Liver (tissue), 9 donors: Measurements from ENCODE around the gene UNC79. TPM values are rescaled to one million over a fixed set of nuclear protein-coding genes. Genes with fewer than 3 reads are reported as not detected.
A peak's percentile ranks its signal among the peaks of the same experiment; 100 is the strongest.

Experiments used
- DNase-seq: peaks from one replicate; pipeline ENCODE4 v3.0.0-alpha.2; 2017; ENCODE audit warnings: low spot score
- H3K27ac ChIP-seq, 2 donors: one replicate each; pipeline ENCODE4 v1.7.0; 2013; ENCODE audit warnings: inconsistent platforms in 2 of 2, low read length in 2 of 2, control low read depth in 1 of 2, low read depth in 1 of 2, mild to moderate bottlenecking in 1 of 2
- H3K27me3 ChIP-seq, 4 donors: one replicate each; pipeline versions ENCODE4 v1.6.1 to v1.7.0; 2013; ENCODE audit warnings: low read length in 3 of 4, inconsistent platforms in 1 of 4, mild to moderate bottlenecking in 1 of 4, moderate library complexity in 1 of 4; ENCODE audit not compliant: control insufficient read depth in 4 of 4, insufficient read depth in 4 of 4
- H3K36me3 ChIP-seq, 4 donors: one replicate each; pipeline versions ENCODE4 v1.6.1 to v1.7.0; 2013; ENCODE audit warnings: low read length in 3 of 4, mild to moderate bottlenecking in 3 of 4, low read depth in 1 of 4, moderate library complexity in 1 of 4; ENCODE audit not compliant: control insufficient read depth in 4 of 4, insufficient read depth in 3 of 4
- H3K4me1 ChIP-seq, 4 donors: one replicate each; pipeline versions ENCODE4 v1.6.1 to v1.7.0; 2013; ENCODE audit warnings: low read length in 3 of 4, mild to moderate bottlenecking in 3 of 4, moderate library complexity in 1 of 4; ENCODE audit not compliant: control insufficient read depth in 4 of 4, insufficient read depth in 4 of 4
- H3K4me3 ChIP-seq, 3 donors: one replicate each; pipeline versions ENCODE4 v1.6.1 to v1.7.0; 2013; ENCODE audit warnings: low read length in 3 of 3, control low read depth in 1 of 3, low read depth in 1 of 3, mild to moderate bottlenecking in 1 of 3
- H3K9ac ChIP-seq, 2 donors: one replicate each; pipeline ENCODE4 v1.7.0; 2013; ENCODE audit warnings: low read length in 2 of 2, mild to moderate bottlenecking in 2 of 2, moderate library complexity in 2 of 2, control low read depth in 1 of 2, low read depth in 1 of 2
- H3K9me3 ChIP-seq, 4 donors: one replicate each; pipeline versions ENCODE4 v1.6.1 to v1.7.0; 2013; ENCODE audit warnings: low read length in 3 of 4; ENCODE audit not compliant: control insufficient read depth in 4 of 4
- HNF4G ChIP-seq: IDR thresholded peaks from 2 replicates; pipeline ENCODE4 v1.6.1; 2016; ENCODE audit warnings: antibody characterized with exemption
- JUND ChIP-seq, 2 donors: IDR thresholded peaks; 2 replicates each; pipeline ENCODE4 v1.6.1; 2016; ENCODE audit warnings: antibody characterized with exemption in 2 of 2
- NR2F2 ChIP-seq: IDR thresholded peaks from 2 replicates; pipeline ENCODE4 v1.6.1; 2016; ENCODE audit warnings: antibody characterized with exemption
- RAD21 ChIP-seq, 2 donors: IDR thresholded peaks; 2 replicates each; pipeline ENCODE4 v1.6.1; 2016; ENCODE audit warnings: antibody characterized with exemption in 2 of 2, mild to moderate bottlenecking in 2 of 2
- REST ChIP-seq: IDR thresholded peaks from 2 replicates; pipeline ENCODE4 v1.6.1; 2016; ENCODE audit warnings: antibody characterized with exemption, mild to moderate bottlenecking
- TAF1 ChIP-seq: conservative IDR thresholded peaks from 2 replicates; pipeline ENCODE4 v1.6.1; 2016; ENCODE audit warnings: antibody characterized with exemption, mild to moderate bottlenecking
- YY1 ChIP-seq: IDR thresholded peaks from 2 replicates; pipeline ENCODE4 v1.6.1; 2016; ENCODE audit warnings: antibody characterized with exemption, mild to moderate bottlenecking
- WGBS: extraction: QIAGEN DNeasy Blood & Tissue Kit; methylation state at CpG from one replicate; pipeline ENCODE4 v1.1.7; 2013; 5-methylcytosine and 5-hydroxymethylcytosine counted together
- polyA plus RNA-seq, 2 donors: library from polyadenylated mRNA; stranded (reverse) in 1 of 2; unstranded in 1 of 2; fragments of 200-250 nt in 1 of 2; fragments of >200 nt in 1 of 2; fragmentation: Nextera tagmentation in 1 of 2; extraction: Ambion mirVana in 1 of 2; gene quantifications; one replicate each; pipeline versions ENCODE4 v1.2.1 to v1.2.3, GENCODE V29; 2013 to 2015
- total RNA-seq, 2 donors: library from RNA; depleted of rRNA; stranded (reverse); fragments of >200 nt; gene quantifications; one replicate each; pipeline ENCODE4 v1.2.3, GENCODE V29; 2014
- TF ChIP-seq, protein P1 (sequence below): IDR thresholded peaks from 2 replicates; pipeline ENCODE4 v1.6.1; 2016; ENCODE audit warnings: antibody characterized with exemption
- TF ChIP-seq, protein P2 (sequence below): IDR thresholded peaks from 2 replicates; pipeline ENCODE4 v1.6.1; 2016; ENCODE audit warnings: antibody characterized with exemption
- TF ChIP-seq, protein P3 (sequence below): fragments of 150-350 bp; IDR thresholded peaks from 2 replicates; pipeline ENCODE4 v1.5.1; 2017; ENCODE audit warnings: improper control_type of control experiment, low read depth, low read length; ENCODE audit not compliant: missing input control
- TF ChIP-seq, protein P4 (sequence below): IDR thresholded peaks from 2 replicates; pipeline ENCODE4 v1.6.1; 2016; ENCODE audit warnings: antibody characterized with exemption
- donor health status: healthy.
- donor health status: healthy.
- donor health status: healthy.
- donor health status: healthy.
- donor health status: healthy.

The UNC79 gene
- total and polyA plus RNA-seq, 4 donors: 0.01 to 0.08 (median 0.05) TPM; not detected in 1

DNA sequence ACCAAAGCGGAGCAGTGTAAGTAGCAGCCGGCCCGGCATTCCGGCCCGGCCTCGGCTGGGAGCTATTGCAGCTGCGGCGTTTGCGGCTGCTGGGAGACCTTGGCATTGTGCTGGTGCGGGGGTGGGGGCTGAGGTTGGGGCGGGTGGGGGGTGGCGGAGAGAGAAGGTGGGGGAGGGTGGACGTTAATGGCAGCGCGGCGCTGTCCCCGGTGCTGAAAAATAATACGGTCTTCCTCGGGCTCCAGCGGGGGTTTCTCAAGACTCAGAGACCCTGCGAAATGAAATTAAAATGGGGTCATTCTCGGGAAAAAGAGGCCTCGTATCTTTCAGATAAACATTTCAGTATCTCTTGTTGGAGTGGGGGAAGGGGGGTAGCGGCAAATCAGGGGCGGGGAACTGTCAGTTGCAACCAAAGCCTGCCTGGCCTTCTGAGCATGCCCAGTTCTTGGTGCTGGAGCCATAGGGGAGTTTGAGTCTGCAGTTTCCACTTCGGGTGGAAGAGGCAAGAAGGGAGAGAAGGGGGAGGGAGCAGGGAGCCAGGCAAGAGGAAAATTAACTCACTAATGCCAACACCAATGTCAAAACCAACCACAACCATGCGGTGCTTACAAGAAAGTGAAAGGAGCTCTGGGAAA, 414 bp downstream of the UNC79 start:
- peak; percentile 35 for DNase-seq
- H3K4me3 ChIP-seq: peak overlapping the region in 1 of 3 donors; percentile 47
- WGBS: 7% methylated on average over 27 of the region's 27 CpGs

GRCh38 chr14:93454224-93454623, 23.5 kb downstream of the UNC79 start:
- Histone ChIP-seq H3K4me1 (no peaks in the 10 kb centered on the region), H3K36me3 (no peaks in the 10 kb centered on the region), H3K9ac (no peak overlapping the region), H3K9me3 (no peaks in the 10 kb centered on the region), H3K27ac (no peak overlapping the region), H3K4me3 (no peak overlapping the region), H3K27me3 (peaks cover 0 to 3% (median 1%) of the 10 kb centered on the region in 4 donors)
- DNase-seq: no peak
- TF ChIP-seq, protein P1, sequence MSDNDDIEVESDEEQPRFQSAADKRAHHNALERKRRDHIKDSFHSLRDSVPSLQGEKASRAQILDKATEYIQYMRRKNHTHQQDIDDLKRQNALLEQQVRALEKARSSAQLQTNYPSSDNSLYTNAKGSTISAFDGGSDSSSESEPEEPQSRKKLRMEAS: no peak
- TF ChIP-seq HNF4G (no peak), RAD21 (IDR thresholded peaks at IDR 0.05) (no peak), JUND (IDR thresholded peaks at IDR 0.05) (no peak), NR2F2 (no peak), TAF1 (no peak)
- TF ChIP-seq, protein P2, sequence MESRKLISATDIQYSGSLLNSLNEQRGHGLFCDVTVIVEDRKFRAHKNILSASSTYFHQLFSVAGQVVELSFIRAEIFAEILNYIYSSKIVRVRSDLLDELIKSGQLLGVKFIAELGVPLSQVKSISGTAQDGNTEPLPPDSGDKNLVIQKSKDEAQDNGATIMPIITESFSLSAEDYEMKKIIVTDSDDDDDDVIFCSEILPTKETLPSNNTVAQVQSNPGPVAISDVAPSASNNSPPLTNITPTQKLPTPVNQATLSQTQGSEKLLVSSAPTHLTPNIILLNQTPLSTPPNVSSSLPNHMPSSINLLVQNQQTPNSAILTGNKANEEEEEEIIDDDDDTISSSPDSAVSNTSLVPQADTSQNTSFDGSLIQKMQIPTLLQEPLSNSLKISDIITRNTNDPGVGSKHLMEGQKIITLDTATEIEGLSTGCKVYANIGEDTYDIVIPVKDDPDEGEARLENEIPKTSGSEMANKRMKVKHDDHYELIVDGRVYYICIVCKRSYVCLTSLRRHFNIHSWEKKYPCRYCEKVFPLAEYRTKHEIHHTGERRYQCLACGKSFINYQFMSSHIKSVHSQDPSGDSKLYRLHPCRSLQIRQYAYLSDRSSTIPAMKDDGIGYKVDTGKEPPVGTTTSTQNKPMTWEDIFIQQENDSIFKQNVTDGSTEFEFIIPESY: no peak
- TF ChIP-seq, protein P3, sequence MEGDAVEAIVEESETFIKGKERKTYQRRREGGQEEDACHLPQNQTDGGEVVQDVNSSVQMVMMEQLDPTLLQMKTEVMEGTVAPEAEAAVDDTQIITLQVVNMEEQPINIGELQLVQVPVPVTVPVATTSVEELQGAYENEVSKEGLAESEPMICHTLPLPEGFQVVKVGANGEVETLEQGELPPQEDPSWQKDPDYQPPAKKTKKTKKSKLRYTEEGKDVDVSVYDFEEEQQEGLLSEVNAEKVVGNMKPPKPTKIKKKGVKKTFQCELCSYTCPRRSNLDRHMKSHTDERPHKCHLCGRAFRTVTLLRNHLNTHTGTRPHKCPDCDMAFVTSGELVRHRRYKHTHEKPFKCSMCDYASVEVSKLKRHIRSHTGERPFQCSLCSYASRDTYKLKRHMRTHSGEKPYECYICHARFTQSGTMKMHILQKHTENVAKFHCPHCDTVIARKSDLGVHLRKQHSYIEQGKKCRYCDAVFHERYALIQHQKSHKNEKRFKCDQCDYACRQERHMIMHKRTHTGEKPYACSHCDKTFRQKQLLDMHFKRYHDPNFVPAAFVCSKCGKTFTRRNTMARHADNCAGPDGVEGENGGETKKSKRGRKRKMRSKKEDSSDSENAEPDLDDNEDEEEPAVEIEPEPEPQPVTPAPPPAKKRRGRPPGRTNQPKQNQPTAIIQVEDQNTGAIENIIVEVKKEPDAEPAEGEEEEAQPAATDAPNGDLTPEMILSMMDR: no peak
- TF ChIP-seq, protein P4, sequence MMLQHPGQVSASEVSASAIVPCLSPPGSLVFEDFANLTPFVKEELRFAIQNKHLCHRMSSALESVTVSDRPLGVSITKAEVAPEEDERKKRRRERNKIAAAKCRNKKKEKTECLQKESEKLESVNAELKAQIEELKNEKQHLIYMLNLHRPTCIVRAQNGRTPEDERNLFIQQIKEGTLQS: no peak
- WGBS: 79% methylated on average over 1 of the region's 1 CpG

More for the DNA sequence above, 414 bp downstream of the UNC79 start:
- H3K9me3 ChIP-seq: peaks cover 0 to 6% (median 4%) of the 10 kb centered on the region in 4 donors
- TF ChIP-seq REST: peak; percentile 95
- TF ChIP-seq YY1: no peak
- no peak overlapping the region for H3K9ac ChIP-seq
- H3K27ac ChIP-seq: no peak overlapping the region
- H3K27me3 ChIP-seq: peaks cover 3 to 18% (median 12%) of the 10 kb centered on the region in 4 donors
- H3K36me3 ChIP-seq: no peaks in the 10 kb centered on the region
- H3K4me1 ChIP-seq: peaks cover 2 to 5% (median 2%) of the 10 kb centered on the region in 4 donors
